ENCODE data around the gene COQ10B. TPM values are rescaled to one million over a fixed set of nuclear protein-coding genes. Genes with fewer than 3 reads are reported as not detected.

The COQ10B gene
- total RNA-seq (2021; ENCODE audit: unreplicated experiment) (34.7 TPM), Bru-seq, nascent RNA (percentile 89 among the genes with signal in this experiment), BruChase-seq, experiment 1, labeled RNA remaining after a 2-hour chase (percentile 90 among the genes with signal in this experiment), BruChase-seq, experiment 2, labeled RNA remaining after a 6-hour chase (percentile 84 among the genes with signal in this experiment)
- polyA plus RNA-seq (2012; ENCODE audit: insufficient read length): 17.4 TPM
- long read RNA-seq, transcript COQ10B-201 (5 exons, 2,239 nt): major isoform, 142 of 152 reads
- long read RNA-seq, partial matches to known transcripts: 1 of 152 reads
- long read RNA-seq, other reads (novel, unspliced or antisense): 7 of 152 reads

- CTCF ChIA-PET: no interaction called here
- Histone ChIP-seq H3K4me3 (ENCODE audit: low read depth in 2 of 2, low read length in 2 of 2) (peak within 1 kb of the TSS; percentile 77 to 85), H3K27ac (ENCODE audit: low read length) (peak within 1 kb of the TSS; percentile 96), H3K27me3 (ENCODE audit: control insufficient read depth, insufficient read depth, low read length) (no peaks in the 10 kb centered on the region), H3K4me1 (ENCODE audit: control insufficient read depth, insufficient read depth, low read length) (peaks cover 6% of the 10 kb centered on the region), H3K36me3 (ENCODE audit: control insufficient read depth, insufficient read depth, low read length) (no peaks in the 10 kb centered on the region; the same call in 1 of the 2 replicates), H3K9me3 (ENCODE audit: control insufficient read depth, insufficient read depth, low read depth, low read length) (no peaks in the 10 kb centered on the region)
- DNase-seq (ENCODE audit: low read depth, low spot score) (peak; percentile 97), ATAC-seq (peak; percentile 97)
- TF ChIP-seq TCF7L2 (IDR thresholded peaks at IDR 0.05; ENCODE audit: low read depth, low read length): peak; percentile 16; the same call in 1 of the 2 replicates
- no peak for TF ChIP-seq CTCF (IDR thresholded peaks at IDR 0.05)
- TF ChIP-seq, protein P1, sequence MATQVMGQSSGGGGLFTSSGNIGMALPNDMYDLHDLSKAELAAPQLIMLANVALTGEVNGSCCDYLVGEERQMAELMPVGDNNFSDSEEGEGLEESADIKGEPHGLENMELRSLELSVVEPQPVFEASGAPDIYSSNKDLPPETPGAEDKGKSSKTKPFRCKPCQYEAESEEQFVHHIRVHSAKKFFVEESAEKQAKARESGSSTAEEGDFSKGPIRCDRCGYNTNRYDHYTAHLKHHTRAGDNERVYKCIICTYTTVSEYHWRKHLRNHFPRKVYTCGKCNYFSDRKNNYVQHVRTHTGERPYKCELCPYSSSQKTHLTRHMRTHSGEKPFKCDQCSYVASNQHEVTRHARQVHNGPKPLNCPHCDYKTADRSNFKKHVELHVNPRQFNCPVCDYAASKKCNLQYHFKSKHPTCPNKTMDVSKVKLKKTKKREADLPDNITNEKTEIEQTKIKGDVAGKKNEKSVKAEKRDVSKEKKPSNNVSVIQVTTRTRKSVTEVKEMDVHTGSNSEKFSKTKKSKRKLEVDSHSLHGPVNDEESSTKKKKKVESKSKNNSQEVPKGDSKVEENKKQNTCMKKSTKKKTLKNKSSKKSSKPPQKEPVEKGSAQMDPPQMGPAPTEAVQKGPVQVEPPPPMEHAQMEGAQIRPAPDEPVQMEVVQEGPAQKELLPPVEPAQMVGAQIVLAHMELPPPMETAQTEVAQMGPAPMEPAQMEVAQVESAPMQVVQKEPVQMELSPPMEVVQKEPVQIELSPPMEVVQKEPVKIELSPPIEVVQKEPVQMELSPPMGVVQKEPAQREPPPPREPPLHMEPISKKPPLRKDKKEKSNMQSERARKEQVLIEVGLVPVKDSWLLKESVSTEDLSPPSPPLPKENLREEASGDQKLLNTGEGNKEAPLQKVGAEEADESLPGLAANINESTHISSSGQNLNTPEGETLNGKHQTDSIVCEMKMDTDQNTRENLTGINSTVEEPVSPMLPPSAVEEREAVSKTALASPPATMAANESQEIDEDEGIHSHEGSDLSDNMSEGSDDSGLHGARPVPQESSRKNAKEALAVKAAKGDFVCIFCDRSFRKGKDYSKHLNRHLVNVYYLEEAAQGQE (IDR thresholded peaks at IDR 0.05; ENCODE audit: insufficient read depth in 1 of 2, low read depth in 2 of 2, low read length in 1 of 2): no peak
- TF ChIP-seq POLR2AphosphoS5 (IDR thresholded peaks at IDR 0.05; ENCODE audit: low read depth, low read length): peak; percentile 85
- TF ChIP-seq SIN3A (IDR thresholded peaks at IDR 0.05; ENCODE audit: borderline replicate concordance, insufficient read depth, low read depth, low read length): peak; percentile 84; the same call in 1 of the 2 replicates
- intact Hi-C loops (cut with micrococcal nuclease; ENCODE audit: unreplicated experiment): no loop called here
- in situ Hi-C loops (cut with HindIII; ENCODE audit: low pct_unique_long_range_greater_than_20kb, low sequenced_read_pairs): no loop called here
- POLR2A ChIA-PET: interaction anchor here (0.6 to 2.7 kb wide), 4 partner anchors 9 to 46 kb away, joined by 3 to 15 read pairs (median 8); partner anchors contain the start of genes HSPD1 and SF3B1
- no TSS peak for BruUV-seq (replicated peaks)
Measured at GRCh38 chr2:197453123-197453913, at the start of gene COQ10B. Gene COQ10B (plus strand): TSS chr2:197453552. CDS start chr2:197453561, 9 bp downstream.

- no TSS peak for BruUV-seq (replicated peaks)
- ChIA-PET POLR2A (no interaction called here), CTCF (no interaction called here)
- intact Hi-C loops (cut with micrococcal nuclease; ENCODE audit: unreplicated experiment): no loop called here
- H3K27me3 ChIP-seq (ENCODE audit: control insufficient read depth, insufficient read depth, low read length): no peaks in the 10 kb centered on the region
- peaks cover 77% of the 10 kb centered on the region for H3K36me3 ChIP-seq (ENCODE audit: control insufficient read depth, insufficient read depth, low read length)
- no peak overlapping the region for H3K27ac ChIP-seq (ENCODE audit: low read length)
- DNase-seq (ENCODE audit: low read depth, low spot score) (no peak), ATAC-seq (no peak)
- no peak overlapping the region for H3K4me3 ChIP-seq (ENCODE audit: low read depth in 2 of 2, low read length in 2 of 2)
- TF ChIP-seq, protein P1 (IDR thresholded peaks at IDR 0.05; ENCODE audit: insufficient read depth in 1 of 2, low read depth in 2 of 2, low read length in 1 of 2): no peak
- TF ChIP-seq CTCF (IDR thresholded peaks at IDR 0.05): no peak
- TF ChIP-seq SIN3A (IDR thresholded peaks at IDR 0.05; ENCODE audit: borderline replicate concordance, insufficient read depth, low read depth, low read length): no peak
- TF ChIP-seq POLR2AphosphoS5 (IDR thresholded peaks at IDR 0.05; ENCODE audit: low read depth, low read length): no peak
- TF ChIP-seq TCF7L2 (IDR thresholded peaks at IDR 0.05; ENCODE audit: low read depth, low read length): no peak
- H3K9me3 ChIP-seq (ENCODE audit: control insufficient read depth, insufficient read depth, low read depth, low read length): no peaks in the 10 kb centered on the region
- in situ Hi-C loops (cut with HindIII; ENCODE audit: low pct_unique_long_range_greater_than_20kb, low sequenced_read_pairs): no loop called here
- no peaks in the 10 kb centered on the region for H3K4me1 ChIP-seq (ENCODE audit: control insufficient read depth, insufficient read depth, low read length)
Measured at GRCh38 chr2:197405582-197405981, 47.8 kb upstream of the COQ10B start.

Measured in Panc1 (cell line).